HL-60/S4 (cell line): ENCODE data around the gene FAM120B.

ENCODE experiments used
- in situ Hi-C: fragments of 300-500 bp; cut with MboI; formaldehyde crosslinking; loops from 2 replicates; pipeline ENCODE4 v1.14.3; 2022; ENCODE audit warnings: low sequenced_read_pairs

FAM120B gene

DNA sequence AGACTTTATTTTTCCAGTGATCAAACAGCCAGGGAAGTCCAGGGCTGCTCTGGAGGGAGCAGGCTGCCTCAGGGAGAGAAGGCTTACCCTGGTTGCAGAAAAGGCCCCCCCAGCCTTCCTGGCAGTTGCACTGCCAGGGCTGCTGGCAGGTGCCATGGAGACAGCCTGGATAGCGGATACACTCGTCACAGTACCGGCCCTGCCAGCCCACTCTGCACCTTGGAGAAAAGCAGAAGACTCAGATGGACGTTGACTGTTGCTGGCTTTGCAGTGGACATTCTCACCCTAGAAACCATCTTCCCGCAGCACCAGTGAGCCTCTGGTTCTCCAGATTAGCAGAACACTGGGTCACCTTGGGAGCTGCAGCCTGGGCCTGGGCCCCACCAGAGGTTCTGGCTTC, 21.1 kb upstream of the FAM120B start:
- in situ Hi-C loops, result no loop called here

DNA sequence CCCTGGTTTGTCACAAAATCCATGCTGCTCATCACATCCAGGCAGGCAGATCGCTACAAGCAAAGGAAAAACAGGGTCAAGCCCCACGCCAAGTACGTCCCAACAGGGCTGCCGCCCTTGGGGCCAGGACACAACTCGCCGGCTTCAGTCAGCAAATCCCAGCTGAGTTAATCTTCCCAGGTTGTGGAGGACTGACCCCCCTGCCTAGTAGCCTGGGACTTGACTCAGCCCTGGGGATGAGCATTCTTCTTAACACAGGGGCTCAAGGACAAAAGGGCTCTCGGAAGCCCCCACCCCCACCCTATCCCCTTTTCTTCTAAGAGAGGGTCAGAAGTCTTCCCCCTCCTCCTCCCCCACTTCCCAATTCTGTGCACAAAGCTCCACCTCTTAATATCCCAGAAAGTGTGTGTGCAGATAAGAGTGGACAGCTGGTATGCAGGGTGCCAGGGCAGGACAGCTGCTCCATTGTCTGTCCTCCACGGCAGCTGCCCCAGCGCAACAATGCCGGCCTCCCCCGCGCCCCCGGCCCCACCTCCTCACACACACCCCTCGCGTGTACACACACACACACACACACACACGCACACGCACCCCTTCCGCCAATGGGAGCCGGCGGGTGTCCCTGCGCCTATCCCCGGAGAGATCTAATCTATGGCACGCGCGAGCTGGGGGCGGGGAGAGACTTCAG, 20.2 kb upstream of the FAM120B start:
- in situ Hi-C loops, result no loop called here

DNA sequence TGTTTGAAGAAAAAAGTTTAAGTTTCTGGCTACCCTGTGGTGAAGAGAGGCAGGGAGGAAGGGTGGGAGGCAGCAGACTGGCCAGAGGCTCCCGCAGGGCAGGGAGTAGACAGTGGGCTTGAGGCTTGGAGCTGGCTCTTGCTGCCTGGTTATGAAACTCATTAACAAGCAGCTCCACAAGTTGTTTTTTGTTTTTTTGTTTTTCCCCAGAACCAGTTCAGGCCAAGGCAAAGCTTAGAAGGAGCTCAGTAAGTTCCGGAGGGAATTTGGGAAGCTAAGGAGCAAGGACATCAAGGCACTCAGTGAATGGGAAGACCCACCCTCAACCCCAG, 19.7 kb upstream of the FAM120B start:
- in situ Hi-C loops, result no loop called here

DNA sequence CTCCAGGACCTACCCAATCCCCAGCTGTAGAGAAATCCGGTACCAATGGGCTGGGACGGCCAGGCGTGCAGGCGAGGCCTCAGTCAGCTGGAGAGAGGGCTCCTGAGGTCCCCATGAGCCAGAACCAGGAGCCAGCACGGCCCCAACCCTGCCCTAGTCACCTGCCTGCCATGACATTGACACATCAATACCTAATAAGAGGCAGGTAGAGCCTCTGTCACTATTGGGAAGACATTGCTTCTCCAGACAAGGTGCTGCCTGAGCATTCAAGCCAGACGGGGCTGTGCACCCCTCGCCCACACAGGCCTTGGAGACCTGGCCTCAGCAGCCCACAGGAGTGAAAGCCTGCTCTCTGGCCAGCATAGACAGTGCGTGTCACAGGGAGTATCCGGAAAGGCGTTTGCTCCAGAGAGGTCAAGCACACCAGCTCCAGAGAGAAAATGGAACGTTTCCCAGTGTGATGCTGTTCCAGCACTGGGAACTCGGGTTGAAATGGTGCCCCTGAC, 19.1 kb upstream of the FAM120B start:
- in situ Hi-C loops, result no loop called here

DNA sequence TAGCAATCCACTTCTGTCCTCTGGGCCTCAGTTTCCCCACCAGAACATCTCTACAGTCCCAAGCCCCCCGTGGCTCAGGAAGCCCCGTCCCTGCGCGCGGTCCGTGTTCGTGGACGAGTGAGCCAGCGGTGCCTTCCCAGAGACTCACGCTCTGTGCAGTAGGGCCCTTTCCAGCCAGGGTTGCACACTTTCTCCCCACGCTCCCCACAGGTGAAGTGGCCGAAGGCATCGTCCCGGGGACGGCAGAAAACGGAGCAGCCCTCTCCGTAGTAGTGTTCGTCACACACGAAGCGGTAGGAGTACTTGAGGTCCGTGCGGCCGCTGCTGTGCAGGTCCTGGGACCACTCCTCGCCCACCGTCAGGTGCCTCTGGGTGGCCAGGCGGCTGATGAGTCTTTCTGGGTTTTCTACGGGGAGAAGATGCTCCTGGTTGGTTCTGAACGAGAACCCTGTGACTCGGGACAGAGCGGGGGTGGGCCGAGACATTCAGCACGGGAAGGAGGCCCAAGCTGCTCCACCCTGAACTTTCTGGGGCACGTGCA, 18.4 kb upstream of the FAM120B start:
- in situ Hi-C loops, result no loop called here

DNA sequence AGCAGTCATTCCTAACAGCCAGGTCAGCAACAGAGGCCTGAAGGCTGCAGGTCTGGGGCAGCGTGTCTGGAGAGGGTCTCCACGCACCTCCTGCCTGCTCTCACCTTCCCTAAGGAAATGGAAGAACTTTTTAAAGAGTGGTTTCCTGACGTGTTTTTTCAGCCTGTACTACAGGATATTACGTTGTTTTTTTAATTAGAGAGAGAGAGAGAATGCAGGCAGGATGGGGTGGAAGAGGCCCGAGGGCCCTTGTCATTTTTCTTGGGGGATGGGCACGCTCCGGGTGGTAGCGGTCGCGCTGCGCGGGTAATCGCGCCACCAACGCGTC, 17.7 kb upstream of the FAM120B start:
- in situ Hi-C loops, result no loop called here

DNA sequence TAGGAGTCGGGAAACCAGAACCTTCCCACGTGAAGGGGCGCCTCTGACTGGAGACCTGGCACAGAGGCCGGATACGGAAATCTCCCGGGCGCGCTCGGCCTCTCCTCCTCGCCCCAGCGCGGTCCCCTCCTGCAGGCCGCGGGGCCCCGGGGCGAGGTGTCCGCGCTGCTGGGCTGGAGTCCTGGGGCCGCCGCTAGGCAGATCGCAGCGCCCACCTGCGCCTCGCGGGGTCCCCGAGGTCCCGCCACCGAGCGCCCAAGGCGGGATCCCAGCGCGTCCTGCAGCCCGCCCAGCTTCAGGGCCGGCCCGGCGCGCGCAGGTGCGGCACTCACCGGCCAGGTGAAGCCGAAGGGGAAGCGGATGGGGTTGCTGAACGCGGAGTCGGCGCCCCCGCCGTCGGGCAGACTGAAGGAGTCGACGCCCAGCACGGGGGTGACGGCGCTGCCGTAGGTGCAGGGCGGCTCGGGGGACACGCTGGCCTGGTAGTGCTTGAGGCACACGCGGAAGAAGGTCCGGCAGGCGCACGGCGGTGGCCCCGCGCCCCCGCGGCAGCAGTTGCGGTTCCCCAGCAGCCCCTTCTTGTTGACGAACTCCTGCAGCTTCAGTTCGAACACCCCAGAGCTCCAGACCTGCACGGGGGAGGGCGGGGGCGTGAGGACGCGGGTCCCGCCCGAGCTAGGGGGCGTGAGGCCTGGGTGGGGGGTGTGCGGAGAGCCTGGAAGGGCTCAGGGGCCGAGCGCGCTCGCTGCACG, 17.2 kb upstream of the FAM120B start:
- in situ Hi-C loops, result no loop called here

DNA sequence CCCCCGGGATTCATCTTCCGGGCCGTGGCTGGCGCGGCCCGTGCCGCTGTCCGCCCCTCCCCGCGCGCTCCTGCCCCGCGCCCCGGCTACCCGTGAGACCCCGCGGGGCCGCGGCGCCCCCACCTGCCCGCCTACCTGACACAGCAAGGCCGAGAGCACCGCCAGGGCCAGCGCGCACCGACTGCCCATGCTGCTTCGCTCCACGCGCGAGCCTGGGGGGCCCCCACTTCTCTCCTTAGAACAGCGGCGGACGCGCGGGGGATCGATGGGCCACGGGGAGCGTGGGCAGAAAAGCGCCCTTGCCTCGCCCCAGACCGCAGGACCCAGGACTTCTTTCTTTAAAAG, 16.6 kb upstream of the FAM120B start:
- in situ Hi-C loops, result no loop called here

DNA sequence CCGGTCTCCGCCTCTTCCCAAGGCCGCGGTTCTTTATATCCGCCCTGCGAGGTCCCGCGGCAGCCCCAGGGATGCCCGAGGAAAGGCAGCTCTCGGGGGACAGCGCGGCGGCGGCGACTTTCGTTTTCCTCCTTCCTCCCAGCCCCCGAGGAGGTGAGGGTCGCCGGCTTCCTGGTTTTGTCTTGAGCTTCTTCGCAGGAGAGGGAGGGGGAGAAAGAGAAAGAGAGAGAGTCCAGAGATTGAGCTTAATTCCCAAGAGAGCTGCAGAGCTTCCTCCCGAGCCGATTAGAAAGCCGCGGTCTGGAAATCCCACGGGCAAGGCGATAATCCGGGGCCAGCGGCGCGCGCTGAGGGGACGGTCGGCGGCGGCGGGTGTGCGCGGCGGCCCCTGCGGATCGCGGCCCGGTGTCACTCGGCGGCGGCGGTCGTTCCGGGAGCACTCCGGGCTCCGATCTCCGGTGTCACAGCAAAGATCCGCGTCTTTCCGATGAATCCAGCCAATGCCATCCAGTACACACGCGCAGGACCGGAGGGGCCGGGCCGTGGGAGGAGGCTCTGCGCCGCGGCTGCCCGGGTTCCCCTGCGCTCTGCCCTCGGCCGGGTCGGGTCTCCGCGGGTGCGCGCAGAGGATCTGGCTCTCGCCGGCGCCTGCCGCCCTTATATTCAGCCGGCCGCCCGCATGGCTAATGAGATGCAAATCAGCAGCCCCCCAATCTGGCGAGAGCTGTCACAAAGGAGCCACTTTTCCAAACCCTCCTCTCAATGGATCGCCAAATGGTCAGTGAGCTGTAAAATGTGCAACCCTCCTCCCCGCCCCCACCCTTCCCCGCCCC, 16.0 kb upstream of the FAM120B start, which contains the start of gene DLL1:
TSS of gene DLL1 (minus strand) at position 783 of the 833 bp plus-strand sequence. CDS start 939 bp downstream, outside the sequence.
- in situ Hi-C loops, result no loop called here

DNA sequence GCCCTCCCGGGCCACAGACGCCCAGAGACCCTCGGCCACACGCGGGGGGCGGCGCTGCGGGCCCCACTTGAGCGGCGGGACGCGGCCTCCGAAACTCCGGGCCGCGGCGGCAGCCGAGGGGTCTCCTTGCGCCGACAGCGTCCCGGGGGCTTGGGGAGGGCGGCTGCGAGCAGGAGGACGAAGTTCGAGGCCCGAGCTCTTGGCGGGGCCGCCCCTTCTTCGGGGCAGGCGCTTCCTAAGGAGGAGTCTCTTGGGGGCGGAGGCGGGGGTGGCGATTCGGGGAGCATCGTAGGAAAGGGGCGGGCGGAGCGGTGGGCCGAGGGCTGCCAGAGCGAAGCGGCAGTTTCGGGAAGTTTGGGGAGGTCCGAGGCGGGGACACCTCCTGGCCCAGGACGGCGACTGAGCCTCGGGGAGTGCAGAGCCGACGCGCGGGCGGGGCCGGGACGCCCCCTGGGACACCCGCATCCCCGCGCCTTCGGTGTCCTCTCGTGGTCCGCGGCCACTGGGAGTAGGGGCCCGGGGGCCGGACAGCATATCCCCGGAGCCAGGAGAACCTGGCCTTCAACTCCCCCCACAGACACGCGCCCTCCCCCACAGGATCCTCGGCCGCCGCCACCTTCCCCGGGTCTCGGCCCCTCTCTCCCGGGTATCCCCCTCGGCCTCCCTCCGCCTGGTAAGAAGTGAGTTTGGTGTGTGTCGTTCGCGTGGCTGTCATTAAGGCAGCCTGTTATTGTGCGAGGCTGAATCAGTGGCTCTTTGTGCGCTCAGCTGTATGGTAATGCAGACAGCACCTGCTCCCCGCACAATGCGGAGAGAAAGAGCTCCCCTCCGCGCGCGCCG, 15.1 kb upstream of the FAM120B start:
- in situ Hi-C loops, result no loop called here

DNA sequence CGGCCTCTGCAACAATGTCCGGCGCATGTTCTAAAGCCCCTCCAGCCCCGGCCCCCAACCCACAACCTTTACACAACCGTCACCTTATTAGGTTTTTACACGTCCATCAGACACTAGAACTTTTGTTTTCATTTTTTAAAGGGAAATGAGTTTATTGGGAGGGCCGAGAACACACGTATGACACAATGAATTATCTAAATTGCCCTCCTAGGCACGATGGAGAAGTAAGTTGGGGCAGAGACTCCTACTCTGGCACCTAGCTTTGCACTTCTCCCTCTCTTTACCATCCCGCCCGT, 14.5 kb upstream of the FAM120B start:
- in situ Hi-C loops, result no loop called here

DNA sequence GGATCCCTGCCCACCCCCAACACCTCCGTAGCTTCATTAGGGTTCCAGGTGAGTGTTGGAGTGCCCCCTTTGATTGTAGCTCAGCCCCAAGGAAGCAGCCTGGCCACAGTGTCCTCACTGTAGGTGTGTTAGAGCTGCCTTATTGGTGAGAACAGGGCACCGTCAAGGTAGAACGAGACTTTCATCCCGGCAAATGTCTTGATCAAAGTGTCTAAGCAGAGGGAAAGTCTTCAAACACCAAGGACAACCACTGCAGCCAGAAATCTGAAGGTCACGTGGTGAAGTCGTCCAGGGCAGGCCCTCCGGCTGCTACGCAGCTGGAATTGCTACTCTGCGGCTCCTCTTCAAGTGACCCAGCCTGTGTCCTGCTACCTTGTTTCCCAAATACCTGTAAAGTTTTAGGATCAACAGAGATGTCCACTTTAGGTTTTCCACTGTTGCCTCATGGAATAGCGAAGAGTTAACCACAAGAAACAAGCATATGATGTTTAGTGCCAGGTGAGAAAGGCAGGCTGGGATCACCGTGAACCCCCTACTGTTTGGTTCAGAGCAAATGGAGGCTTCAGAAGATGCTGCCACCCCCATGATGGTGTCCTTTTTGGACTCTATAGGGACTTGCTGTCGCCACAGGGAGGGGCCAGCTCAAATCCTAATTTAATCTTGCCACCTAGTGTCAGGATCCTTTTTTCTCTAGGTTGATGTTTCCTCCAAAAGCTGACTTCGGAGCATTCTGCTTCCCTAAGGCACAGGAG, 14.0 kb upstream of the FAM120B start:
- in situ Hi-C loops, result no loop called here

DNA sequence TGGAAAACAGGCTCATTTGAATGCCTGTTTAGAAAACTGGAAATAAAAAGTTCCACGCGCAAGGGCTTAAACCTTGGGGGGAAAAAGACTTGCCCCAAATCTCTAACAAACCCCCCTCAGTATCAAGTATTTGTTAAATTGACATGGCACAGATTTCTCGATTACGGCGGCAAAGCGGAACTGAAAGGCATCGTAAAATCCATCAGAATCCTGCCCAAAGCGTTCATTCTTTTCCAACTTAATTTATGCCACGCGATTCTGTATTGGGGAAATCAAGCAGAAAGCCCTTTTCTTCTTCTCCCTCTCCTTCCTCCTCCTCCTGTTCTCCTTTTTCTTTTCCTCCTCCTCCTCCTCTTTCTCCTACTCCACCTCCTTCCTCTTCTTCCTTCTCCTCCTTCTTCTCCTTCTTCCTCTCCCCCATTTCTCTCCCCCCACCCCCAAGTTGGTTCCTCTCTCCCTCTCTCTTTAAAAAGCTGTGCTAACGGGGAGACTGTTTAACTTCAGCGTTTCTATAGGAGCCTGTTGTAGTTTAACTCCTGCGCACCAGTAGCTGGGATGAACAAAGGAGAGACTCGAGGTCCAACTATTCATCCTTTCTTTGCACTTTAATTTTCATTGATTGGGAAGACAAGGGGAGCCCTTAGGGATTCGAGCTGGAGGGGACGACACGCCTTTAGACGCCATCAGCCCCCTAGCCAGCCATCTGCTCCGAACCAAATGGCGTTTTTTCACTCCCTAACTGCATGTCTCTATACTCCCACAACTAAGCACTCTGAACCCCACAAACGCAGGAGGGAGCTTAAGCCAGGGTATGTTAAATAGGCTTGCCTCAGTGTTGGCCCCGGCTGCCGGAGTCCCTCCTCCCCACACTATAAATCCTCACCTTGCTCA, 13.0 kb upstream of the FAM120B start:
- in situ Hi-C loops, result no loop called here

DNA sequence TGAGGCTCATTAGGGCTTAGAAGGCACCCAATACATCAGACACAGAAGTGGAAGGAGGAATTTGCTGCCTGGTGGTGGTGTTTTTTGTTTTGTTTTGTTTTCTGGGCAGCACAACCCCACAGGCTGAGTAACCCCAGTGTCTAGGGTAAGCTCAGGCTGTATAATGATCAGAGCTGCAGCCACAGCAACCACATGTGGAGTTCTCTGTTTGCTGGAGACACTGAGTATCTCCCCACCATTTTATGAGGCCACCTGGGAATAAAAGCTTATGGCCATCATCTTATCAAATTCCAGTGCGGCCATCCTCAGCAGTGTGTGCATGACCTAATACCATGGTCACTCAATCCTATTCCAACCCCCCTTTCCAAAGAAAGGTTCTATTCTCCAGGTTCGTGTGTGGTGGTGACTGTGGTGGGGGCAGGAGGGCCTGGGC, 12.2 kb upstream of the FAM120B start:
- in situ Hi-C loops, result no loop called here

DNA sequence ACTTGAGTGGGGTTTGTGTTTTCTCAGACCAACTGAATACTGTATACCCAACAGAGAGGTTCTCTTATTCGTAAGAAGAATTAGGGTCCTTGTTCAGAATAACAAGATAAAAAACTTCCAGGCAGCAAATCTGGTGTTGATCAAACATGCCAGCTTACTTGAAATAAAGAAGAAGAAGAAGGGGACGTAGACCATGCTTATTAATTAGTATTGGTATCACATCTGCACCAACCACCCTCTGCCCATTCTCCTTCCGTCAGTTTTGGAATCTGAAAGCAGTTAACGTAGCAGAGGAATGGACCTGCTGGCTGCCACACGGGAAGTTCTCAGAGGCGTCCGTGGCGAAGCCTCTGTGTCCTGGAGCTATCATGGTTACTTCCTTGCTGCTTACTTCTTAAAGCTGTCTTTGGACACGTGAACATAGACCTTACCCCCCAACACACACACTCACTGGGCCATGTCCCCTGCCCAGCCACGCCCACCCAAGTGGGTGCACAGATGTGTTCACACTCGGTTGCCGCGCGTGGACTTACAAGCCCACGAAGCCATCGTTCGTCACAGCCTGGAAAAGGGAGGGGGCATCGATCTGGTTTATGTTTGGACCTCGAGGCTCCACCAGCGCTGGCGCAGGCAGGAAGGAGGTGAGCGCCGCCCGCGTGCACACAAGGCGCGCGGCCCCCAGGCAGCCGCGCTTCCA, 11.6 kb upstream of the FAM120B start:
- in situ Hi-C loops, result no loop called here

DNA sequence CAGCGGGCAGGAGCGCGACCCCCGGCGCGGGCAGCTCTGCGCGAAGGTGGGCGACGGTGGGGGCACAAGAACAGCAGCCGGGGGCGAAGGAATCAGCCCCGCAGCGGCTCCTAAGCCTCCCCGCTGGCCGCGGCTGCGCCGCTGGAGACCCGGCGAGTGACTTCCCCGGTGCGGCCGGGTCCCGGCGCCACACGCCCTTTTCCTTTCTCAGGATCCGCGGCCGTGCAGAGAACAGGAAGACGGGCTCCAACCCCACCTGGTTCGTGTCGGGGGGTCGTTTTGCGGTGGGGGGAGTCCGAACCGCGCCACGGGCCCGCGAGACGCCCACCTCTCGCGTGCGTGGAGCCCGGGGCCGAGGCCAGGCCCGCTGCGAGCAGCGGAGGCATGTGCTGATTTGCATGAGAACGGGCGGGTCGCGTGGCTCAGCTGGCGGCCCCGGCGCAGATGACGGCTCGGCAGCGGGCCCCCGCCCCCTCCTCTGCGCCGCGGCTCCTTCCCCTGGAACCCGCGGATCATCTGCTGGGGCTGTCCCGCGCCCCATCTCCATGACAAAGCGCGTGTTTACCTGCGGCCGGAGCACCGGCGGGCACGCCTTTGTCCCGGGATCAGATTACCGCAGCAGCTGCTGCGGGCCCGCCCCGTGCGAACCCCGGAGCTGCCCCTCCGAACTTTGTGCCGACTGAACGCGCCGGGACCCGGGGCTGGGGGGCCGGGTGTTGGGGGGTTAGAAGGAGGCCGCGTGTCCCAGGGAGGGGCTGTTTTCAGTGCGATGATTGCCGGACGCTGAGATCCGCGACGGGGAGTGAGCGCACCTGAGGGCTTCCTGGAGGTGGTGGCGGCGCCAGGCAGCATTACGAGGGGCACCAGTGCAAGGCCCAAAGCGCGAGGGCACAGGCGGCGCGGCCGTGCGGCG, 10.8 kb upstream of the FAM120B start:
- in situ Hi-C loops, result no loop called here

DNA sequence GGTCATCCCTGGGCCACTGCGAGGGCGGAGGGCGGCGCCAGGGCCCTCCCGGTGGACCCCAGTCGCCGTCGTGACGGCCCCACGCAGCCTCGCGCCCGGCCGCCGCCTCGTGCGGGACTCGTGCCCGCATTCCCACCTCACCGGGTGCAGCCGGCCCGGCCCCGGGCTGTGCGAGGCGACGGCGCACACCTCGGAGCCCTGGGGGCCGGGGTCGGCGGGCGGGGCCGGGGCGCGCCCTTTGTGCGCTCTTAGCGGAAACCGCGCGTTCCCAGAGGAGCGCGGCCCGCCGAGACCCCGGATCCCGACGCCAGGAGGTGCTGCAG, 10.2 kb upstream of the FAM120B start:
- in situ Hi-C loops, result no loop called here
